Measurements from ENCODE around the gene MBOAT2.
"Not testable (repeated sequence)": the region's sequence is repeated elsewhere in the genome, so short reads cannot be mapped to it uniquely, and the experiment has no call there.

The MBOAT2 gene

GRCh38 chr2:9003616-9004337, at the start of gene MBOAT2:
MBOAT2 (minus strand) TSS chr2:9003684; CDS start chr2:9003614, 70 bp downstream.
- DNase-seq: peak; percentile 85
- Mint-ChIP-seq H3K27me3 (peaks cover 11% of the 10 kb centered on the region), H3K9me3 (no peaks in the 10 kb centered on the region), H3K4me3 (peak within 1 kb of the TSS; percentile 70), H3K36me3 (ENCODE audit: low read depth) (no peaks in the 10 kb centered on the region), H3K4me1 (ENCODE audit: low read depth) (peaks cover 13% of the 10 kb centered on the region), H3K27ac (peak within 1 kb of the TSS; percentile 44)

- no peaks in the 10 kb centered on the region for H3K36me3 Mint-ChIP-seq (ENCODE audit: low read depth)
- peaks cover 2% of the 10 kb centered on the region for H3K9me3 Mint-ChIP-seq
- no peak for DNase-seq
- H3K27me3 Mint-ChIP-seq: no peaks in the 10 kb centered on the region
- H3K27ac Mint-ChIP-seq: no peak overlapping the region
- H3K4me1 Mint-ChIP-seq (ENCODE audit: low read depth): peaks cover 6% of the 10 kb centered on the region
- H3K4me3 Mint-ChIP-seq: no peak overlapping the region
Measured at GRCh38 chr2:9052821-9053533, 49.5 kb upstream of the MBOAT2 start.

- DNase-seq; H3K36me3 Mint-ChIP-seq (ENCODE audit: low read depth); H3K27ac Mint-ChIP-seq; H3K27me3 Mint-ChIP-seq; H3K9me3 Mint-ChIP-seq; H3K4me1 Mint-ChIP-seq (ENCODE audit: low read depth); H3K4me3 Mint-ChIP-seq: not testable (repeated sequence)
Measured at GRCh38 chr2:9051451-9051850, 48.0 kb upstream of the MBOAT2 start.

- Mint-ChIP-seq H3K36me3 (ENCODE audit: low read depth) (no peaks in the 10 kb centered on the region), H3K27ac (no peak overlapping the region), H3K4me3 (no peak overlapping the region), H3K4me1 (ENCODE audit: low read depth) (peaks cover 2% of the 10 kb centered on the region), H3K9me3 (no peaks in the 10 kb centered on the region), H3K27me3 (no peaks in the 10 kb centered on the region)
- no peak for DNase-seq
Measured at GRCh38 chr2:9050122-9050809, 46.8 kb upstream of the MBOAT2 start.

- no peak overlapping the region for H3K4me3 Mint-ChIP-seq
- no peaks in the 10 kb centered on the region for H3K36me3 Mint-ChIP-seq (ENCODE audit: low read depth)
- no peaks in the 10 kb centered on the region for H3K4me1 Mint-ChIP-seq (ENCODE audit: low read depth)
- H3K27me3 Mint-ChIP-seq: peaks cover 8% of the 10 kb centered on the region
- no peak overlapping the region for H3K27ac Mint-ChIP-seq
- no peak for DNase-seq
- H3K9me3 Mint-ChIP-seq: no peaks in the 10 kb centered on the region
Measured at GRCh38 chr2:9045595-9045994, 42.1 kb upstream of the MBOAT2 start.

- DNase-seq; H3K4me1 Mint-ChIP-seq (ENCODE audit: low read depth); H3K27ac Mint-ChIP-seq; H3K9me3 Mint-ChIP-seq; H3K4me3 Mint-ChIP-seq; H3K36me3 Mint-ChIP-seq (ENCODE audit: low read depth): not testable (repeated sequence)
- H3K27me3 Mint-ChIP-seq: peaks cover 16% of the 10 kb centered on the region
Measured at GRCh38 chr2:9043491-9043890, 40.0 kb upstream of the MBOAT2 start.

GRCh38 chr2:9037166-9037565, 33.7 kb upstream of the MBOAT2 start:
- Mint-ChIP-seq H3K9me3 (peaks cover 8% of the 10 kb centered on the region), H3K4me1 (ENCODE audit: low read depth) (peaks cover 10% of the 10 kb centered on the region), H3K4me3 (no peak overlapping the region), H3K27ac (no peak overlapping the region), H3K27me3 (peaks cover 41% of the 10 kb centered on the region), H3K36me3 (ENCODE audit: low read depth) (no peaks in the 10 kb centered on the region)
- DNase-seq: no peak

- peaks cover 10% of the 10 kb centered on the region for H3K4me1 Mint-ChIP-seq (ENCODE audit: low read depth)
- no peak overlapping the region for H3K27ac Mint-ChIP-seq
- H3K36me3 Mint-ChIP-seq (ENCODE audit: low read depth): no peaks in the 10 kb centered on the region
- peaks cover 8% of the 10 kb centered on the region for H3K9me3 Mint-ChIP-seq
- H3K4me3 Mint-ChIP-seq: no peak overlapping the region
- H3K27me3 Mint-ChIP-seq: peaks cover 48% of the 10 kb centered on the region
- no peak for DNase-seq
Measured at GRCh38 chr2:9033385-9034168, 30.1 kb upstream of the MBOAT2 start.

GRCh38 chr2:9032536-9033255, 29.2 kb upstream of the MBOAT2 start:
- H3K27ac Mint-ChIP-seq: no peak overlapping the region
- no peak overlapping the region for H3K4me3 Mint-ChIP-seq
- peaks cover under 1% of the 10 kb centered on the region for H3K9me3 Mint-ChIP-seq
- H3K4me1 Mint-ChIP-seq (ENCODE audit: low read depth): peaks cover 10% of the 10 kb centered on the region
- peaks cover 45% of the 10 kb centered on the region for H3K27me3 Mint-ChIP-seq
- no peak for DNase-seq
- no peaks in the 10 kb centered on the region for H3K36me3 Mint-ChIP-seq (ENCODE audit: low read depth)

GRCh38 chr2:9032121-9032520, 28.6 kb upstream of the MBOAT2 start:
- Mint-ChIP-seq H3K27ac (no peak overlapping the region), H3K4me3 (no peak overlapping the region), H3K27me3 (peaks cover 48% of the 10 kb centered on the region), H3K9me3 (no peaks in the 10 kb centered on the region), H3K36me3 (ENCODE audit: low read depth) (no peaks in the 10 kb centered on the region), H3K4me1 (ENCODE audit: low read depth) (peaks cover 10% of the 10 kb centered on the region)
- no peak for DNase-seq

GRCh38 chr2:9031246-9031645, 27.8 kb upstream of the MBOAT2 start:
- Mint-ChIP-seq H3K36me3 (ENCODE audit: low read depth) (no peaks in the 10 kb centered on the region), H3K9me3 (no peaks in the 10 kb centered on the region), H3K4me3 (no peak overlapping the region), H3K27me3 (peaks cover 54% of the 10 kb centered on the region), H3K27ac (no peak overlapping the region), H3K4me1 (ENCODE audit: low read depth) (peaks cover 10% of the 10 kb centered on the region)
- no peak for DNase-seq

GRCh38 chr2:9030841-9031240, 27.4 kb upstream of the MBOAT2 start:
- DNase-seq: no peak
- no peaks in the 10 kb centered on the region for H3K9me3 Mint-ChIP-seq
- H3K27ac Mint-ChIP-seq: no peak overlapping the region
- H3K36me3 Mint-ChIP-seq (ENCODE audit: low read depth): no peaks in the 10 kb centered on the region
- H3K4me1 Mint-ChIP-seq (ENCODE audit: low read depth): peaks cover 10% of the 10 kb centered on the region
- peaks cover 54% of the 10 kb centered on the region for H3K27me3 Mint-ChIP-seq
- H3K4me3 Mint-ChIP-seq: no peak overlapping the region

- Mint-ChIP-seq H3K9me3 (no peaks in the 10 kb centered on the region), H3K36me3 (ENCODE audit: low read depth) (no peaks in the 10 kb centered on the region), H3K4me3 (no peak overlapping the region), H3K4me1 (ENCODE audit: low read depth) (peaks cover 10% of the 10 kb centered on the region), H3K27me3 (peaks cover 56% of the 10 kb centered on the region), H3K27ac (no peak overlapping the region)
- no peak for DNase-seq
Measured at GRCh38 chr2:9030190-9030589, 26.7 kb upstream of the MBOAT2 start.

- Mint-ChIP-seq H3K4me3 (no peak overlapping the region), H3K27ac (no peak overlapping the region)
Measured at GRCh38 chr2:9029721-9030120, 26.2 kb upstream of the MBOAT2 start.

More at GRCh38 chr2:9029721-9030120, 26.2 kb upstream of the MBOAT2 start:
- Mint-ChIP-seq H3K36me3 (ENCODE audit: low read depth) (no peaks in the 10 kb centered on the region), H3K4me1 (ENCODE audit: low read depth) (peaks cover 10% of the 10 kb centered on the region), H3K9me3 (no peaks in the 10 kb centered on the region), H3K27me3 (peaks cover 61% of the 10 kb centered on the region)
- no peak for DNase-seq
